Tibial nerve (tissue), 4 donors: ENCODE data around the gene SLC6A2. TPM values are rescaled to one million over a fixed set of nuclear protein-coding genes. Genes with fewer than 3 reads are reported as not detected.
"Not testable (repeated sequence)": the region's sequence is repeated elsewhere in the genome, so short reads cannot be mapped to it uniquely, and the experiment has no call there.

Experiments used
- DNase-seq, 2 donors: peaks; one replicate each; pipeline ENCODE4 v3.0.0-alpha.2; 2019; ENCODE audit warnings: low spot score in 2 of 2
- H3K27ac ChIP-seq, 4 donors: fragments of 200-600 bp; sonication (generic) in 3 of 4; one replicate each; pipeline ENCODE4 v1.5.1; 2017 to 2019; ENCODE audit warnings: mild to moderate bottlenecking in 1 of 4
- H3K27me3 ChIP-seq, 2 donors: fragments of 200-600 bp; sonication (generic) in 1 of 2; one replicate each; pipeline versions ENCODE4 v1.5.1 to v1.6.0; 2017 to 2019
- H3K36me3 ChIP-seq, 3 donors: fragments of 200-600 bp; sonication (generic); one replicate each; pipeline ENCODE4 v1.5.1; 2018 to 2019
- H3K4me1 ChIP-seq, 4 donors: fragments of 200-600 bp; sonication (generic) in 3 of 4; one replicate each; pipeline ENCODE4 v1.5.1; 2017 to 2019
- H3K4me3 ChIP-seq, 4 donors: fragments of 200-600 bp; sonication (generic) in 3 of 4; one replicate each; pipeline ENCODE4 v1.5.1; 2017 to 2019; ENCODE audit warnings: mild to moderate bottlenecking in 1 of 4, moderate library complexity in 1 of 4
- H3K9me3 ChIP-seq, 4 donors: fragments of 200-600 bp; sonication (generic) in 3 of 4; one replicate each; pipeline ENCODE4 v1.5.1; 2017 to 2019
- CTCF ChIP-seq, 5 experiments: fragments of 200-600 bp in 3 of 5; fragments of 450-650 bp in 2 of 5; sonication (generic) in 3 of 5; IDR thresholded peaks; one replicate each; pipeline ENCODE4 v1.5.1; 2016 to 2019; ENCODE audit warnings: antibody characterized with exemption in 5 of 5, mild to moderate bottlenecking in 3 of 5, moderate library complexity in 2 of 5
- EP300 ChIP-seq, 2 donors: sonication (generic); formaldehyde crosslinking; IDR thresholded peaks; one replicate each; pipeline ENCODE4 v1.6.1; 2017; ENCODE audit warnings: antibody characterized with exemption in 2 of 2, mild to moderate bottlenecking in 1 of 2
- POLR2A ChIP-seq, 2 donors: fragments of 450-650 bp; IDR thresholded peaks; one replicate each; pipeline ENCODE4 v1.6.1; 2017; ENCODE audit warnings: antibody characterized with exemption in 2 of 2, mild to moderate bottlenecking in 2 of 2, moderate library complexity in 2 of 2
- WGBS, 2 donors: methylation state at CpG; one replicate each; pipeline ENCODE4 v1.1.5; 2018; 5-methylcytosine and 5-hydroxymethylcytosine counted together
- total RNA-seq, 4 donors: library from RNA; depleted of rRNA; stranded (reverse); fragments of >200 nt; gene quantifications; one replicate each; pipeline ENCODE4 v1.1.0, GENCODE V29; 2016

Gene SLC6A2
- total RNA-seq, 4 donors from 2014 or later = 0.22 to 0.59 (median 0.30) TPM; not detected in 1

DNA sequence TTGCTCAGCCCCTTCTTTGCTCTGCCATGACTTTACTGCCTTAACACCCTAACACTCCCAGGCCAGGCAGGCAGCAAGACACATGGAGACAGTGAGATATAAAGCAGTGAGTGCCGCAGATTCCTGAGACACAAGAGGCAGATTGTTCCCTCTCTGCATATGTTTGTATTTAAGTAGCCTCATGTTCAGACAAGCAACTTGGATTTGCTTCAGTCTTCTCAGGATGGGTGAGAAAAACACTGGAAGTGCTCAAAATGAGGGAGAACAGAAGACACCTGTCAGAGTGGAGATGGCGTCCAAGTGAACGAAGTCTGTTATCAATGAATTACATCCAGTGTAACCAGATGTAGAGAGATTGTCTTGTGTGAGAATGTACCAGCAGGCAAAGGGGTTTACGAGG is 90.3 kb downstream of the SLC6A2 start:
- no peak for DNase-seq
- H3K36me3 ChIP-seq = no peaks in the 10 kb centered on the region
- 16 to 40% methylated on average over 4 of the region's 4 CpGs for WGBS, 2 donors
- H3K27ac ChIP-seq = no peak overlapping the region
- no peaks in the 10 kb centered on the region for H3K4me1 ChIP-seq
- TF ChIP-seq EP300 (IDR thresholded peaks at IDR 0.05) (no peak), CTCF (IDR thresholded peaks at IDR 0.05) (no peak), POLR2A (IDR thresholded peaks at IDR 0.05) (no peak)
- H3K9me3 ChIP-seq = no peaks in the 10 kb centered on the region
- no peak overlapping the region for H3K4me3 ChIP-seq
- H3K27me3 ChIP-seq = no peaks in the 10 kb centered on the region

DNA sequence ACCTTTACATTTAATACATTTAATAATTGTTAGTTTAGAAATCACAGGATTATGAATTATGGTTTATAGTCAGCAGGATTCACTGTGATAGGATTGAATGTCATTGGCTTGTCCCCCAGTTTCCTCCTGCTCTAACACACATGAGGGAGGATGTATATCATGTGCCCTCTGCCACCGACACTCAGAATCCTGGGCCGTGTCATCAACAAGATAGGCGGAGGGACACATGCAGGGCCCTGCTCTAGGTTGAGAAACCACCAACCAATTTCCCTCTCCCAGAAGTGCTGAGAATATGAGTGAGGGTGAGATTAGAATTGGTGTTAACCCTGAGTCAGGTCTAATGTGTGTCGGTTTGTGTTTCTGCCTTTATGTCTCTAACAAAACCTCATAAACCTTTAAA is 92.0 kb downstream of the SLC6A2 start:
- no peak for DNase-seq
- no peaks in the 10 kb centered on the region for H3K27me3 ChIP-seq
- 73 to 79% methylated on average over 4 of the region's 4 CpGs for WGBS, 2 donors
- H3K36me3 ChIP-seq = no peaks in the 10 kb centered on the region
- H3K4me1 ChIP-seq = no peaks in the 10 kb centered on the region
- peaks cover 0 to 7% (median 0%) of the 10 kb centered on the region in 4 donors for H3K9me3 ChIP-seq
- H3K27ac ChIP-seq = no peak overlapping the region
- no peak overlapping the region for H3K4me3 ChIP-seq
- no peak for TF ChIP-seq POLR2A (IDR thresholded peaks at IDR 0.05)
- no peak for TF ChIP-seq CTCF (IDR thresholded peaks at IDR 0.05)
- no peak for TF ChIP-seq EP300 (IDR thresholded peaks at IDR 0.05)

DNA sequence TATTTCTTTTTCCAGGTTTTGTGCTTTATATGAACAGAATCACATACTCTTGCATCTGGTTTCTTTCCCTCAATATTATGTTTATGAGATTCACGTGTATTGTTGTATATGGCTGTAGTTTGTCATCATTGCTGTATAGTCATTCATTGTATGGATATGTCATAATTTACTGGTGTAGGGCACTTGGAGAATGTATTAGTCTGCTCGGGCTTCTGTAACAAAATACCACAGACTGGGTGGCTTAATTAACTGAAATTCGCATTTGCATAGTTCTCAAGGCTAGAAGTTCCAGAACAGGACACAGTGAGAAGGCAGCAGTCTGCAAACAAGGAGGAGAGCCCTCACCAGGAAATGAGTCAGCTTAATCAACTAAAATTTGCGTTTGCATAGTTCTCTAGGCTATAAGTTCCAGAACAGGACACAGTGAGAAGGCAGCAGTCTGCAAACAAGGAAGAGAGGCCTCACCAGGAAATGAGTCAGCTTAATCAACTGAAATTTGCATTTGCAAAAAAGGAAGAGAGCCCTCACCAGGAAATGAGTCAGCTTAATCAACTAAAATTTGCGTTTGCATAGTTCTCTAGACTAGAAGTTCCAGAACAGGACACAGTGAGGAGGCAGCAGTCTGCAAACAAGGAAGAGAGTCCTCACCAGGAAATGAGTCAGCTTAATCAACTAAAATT is 96.8 kb downstream of the SLC6A2 start:
- not testable (repeated sequence) for DNase-seq, H3K36me3 ChIP-seq, H3K4me3 ChIP-seq, H3K27ac ChIP-seq, H3K27me3 ChIP-seq, H3K4me1 ChIP-seq
- H3K9me3 ChIP-seq = peaks cover 0 to 22% (median 0%) of the 10 kb centered on the region in 4 donors
- WGBS, 2 donors = 63% methylated on average over 5 of the region's 5 CpGs

- WGBS, 2 donors = 55 to 62% methylated on average over 4 of the region's 4 CpGs
- not testable (repeated sequence) for DNase-seq, H3K27me3 ChIP-seq, H3K36me3 ChIP-seq, H3K4me1 ChIP-seq, H3K27ac ChIP-seq, H3K4me3 ChIP-seq
- peaks cover 0 to 22% (median 0%) of the 10 kb centered on the region in 4 donors for H3K9me3 ChIP-seq
Measured at GRCh38 chr16:55753145-55753631, 97.4 kb downstream of the SLC6A2 start.

Other genes starting within 250 kb of the SLC6A2 start
- gene MMP2, start 176.8 kb upstream of the SLC6A2 start, total RNA-seq = 100 to 1,000 TPM; 153 to 525 (median 245) TPM
- gene LPCAT2, start 146.9 kb upstream of the SLC6A2 start, total RNA-seq = 10 to 100 TPM; 14.9 to 33.4 (median 24.0) TPM
- 1 to 10 TPM in 2 of 4 donors, under 1 TPM in 1, not detected in 1; 0.98 to 4.8 (median 3.6) TPM for gene CAPNS2, start 89.3 kb upstream of the SLC6A2 start, total RNA-seq
- 10 to 100 TPM; 18.8 to 54.5 (median 37.3) TPM for gene CES1, start 177.1 kb downstream of the SLC6A2 start, total RNA-seq
- not detected for gene CES5A, start 219.4 kb downstream of the SLC6A2 start, total RNA-seq